HK-2 (cell line): ENCODE results near the gene CCDC92.

Source experiments
- DNase-seq: peaks from one replicate; pipeline ENCODE4 v3.0.0-alpha.2; 2018; ENCODE audit not compliant: unreplicated experiment

The CCDC92 gene

DNA sequence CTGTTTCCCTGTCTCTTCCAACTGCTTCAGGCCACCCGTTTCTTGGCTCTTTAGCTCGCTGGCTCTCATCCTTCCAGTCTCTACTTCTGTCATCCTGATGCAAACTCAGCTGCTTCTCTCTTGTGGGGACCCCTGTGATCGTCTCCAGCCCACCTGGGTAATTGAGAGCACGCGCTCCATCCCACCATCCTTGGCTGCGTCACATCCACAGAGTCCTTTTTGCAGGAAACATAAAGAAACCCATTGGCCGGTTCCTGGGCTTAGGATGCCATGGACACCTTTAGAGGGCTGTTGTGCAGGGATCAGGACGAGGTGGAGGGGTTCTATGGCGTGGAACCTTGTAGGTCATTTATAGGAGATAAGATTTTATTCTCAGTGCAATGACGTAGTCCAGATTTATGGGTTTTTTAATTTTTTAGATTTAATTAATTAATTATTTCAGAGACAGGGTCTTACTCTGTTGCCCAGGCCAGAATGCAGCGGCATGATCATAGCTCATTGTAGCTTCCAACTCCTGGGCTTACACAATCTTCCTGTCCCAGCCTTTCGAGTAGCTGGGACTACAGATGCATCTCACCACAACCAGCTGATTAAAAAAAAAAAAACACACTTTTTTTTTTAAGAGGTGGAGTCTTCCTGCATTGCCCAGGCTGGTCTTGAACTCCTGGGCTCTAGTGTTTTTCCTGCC lies 82.6 kb downstream of the CCDC92 start:
- no peak for DNase-seq

DNA sequence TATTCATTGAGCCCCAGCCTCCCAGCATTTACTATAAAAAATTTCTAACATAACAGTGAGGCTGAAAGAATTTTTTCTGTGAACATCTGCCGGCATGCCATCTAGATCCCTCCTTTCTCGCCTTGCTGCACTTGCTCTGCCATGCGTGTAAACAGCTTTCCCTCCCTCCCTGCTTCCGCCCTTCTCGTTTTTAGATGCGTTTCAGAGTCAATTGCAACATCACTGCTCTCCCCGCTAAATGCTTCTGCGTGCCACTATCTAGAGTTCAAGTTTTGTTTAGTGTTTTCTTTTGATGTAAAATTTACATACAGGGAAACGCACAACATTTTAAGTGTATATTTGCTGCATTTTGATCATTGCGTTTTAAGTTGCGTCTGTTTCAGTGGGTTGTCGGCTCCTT lies 83.6 kb downstream of the CCDC92 start:
- DNase-seq = no peak

DNA sequence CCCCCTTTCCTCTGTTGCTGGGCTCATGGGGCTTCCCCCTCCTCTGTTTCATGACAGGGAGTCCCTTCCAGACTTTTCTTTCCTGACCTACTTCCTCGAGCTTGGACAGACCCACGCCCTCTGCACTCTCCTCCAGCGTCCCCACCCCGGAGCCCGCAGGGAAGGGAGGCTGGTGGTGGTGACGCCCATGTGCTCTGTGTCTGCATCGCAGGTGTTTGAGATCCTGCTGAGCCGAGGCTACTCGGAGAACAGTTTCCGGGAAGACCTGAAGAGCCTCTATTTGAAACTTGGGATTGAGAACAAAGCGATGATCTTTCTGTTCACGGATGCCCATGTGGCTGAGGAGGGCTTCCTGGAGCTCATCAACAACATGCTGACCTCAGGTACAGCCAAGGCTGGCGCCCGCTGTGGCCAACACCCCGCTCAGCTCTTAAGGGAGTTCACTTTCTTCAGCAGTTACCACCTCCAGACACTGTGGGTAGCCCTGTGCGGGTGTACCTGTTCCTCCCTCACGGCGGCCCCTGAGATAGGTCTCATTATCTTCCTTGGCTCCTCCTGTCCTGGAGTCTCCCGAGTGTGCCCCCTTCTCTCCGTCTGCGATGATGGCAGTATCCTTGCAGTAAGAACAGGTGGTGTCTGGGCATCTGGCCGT lies 85.6 kb downstream of the CCDC92 start:
- no peak for DNase-seq

DNA sequence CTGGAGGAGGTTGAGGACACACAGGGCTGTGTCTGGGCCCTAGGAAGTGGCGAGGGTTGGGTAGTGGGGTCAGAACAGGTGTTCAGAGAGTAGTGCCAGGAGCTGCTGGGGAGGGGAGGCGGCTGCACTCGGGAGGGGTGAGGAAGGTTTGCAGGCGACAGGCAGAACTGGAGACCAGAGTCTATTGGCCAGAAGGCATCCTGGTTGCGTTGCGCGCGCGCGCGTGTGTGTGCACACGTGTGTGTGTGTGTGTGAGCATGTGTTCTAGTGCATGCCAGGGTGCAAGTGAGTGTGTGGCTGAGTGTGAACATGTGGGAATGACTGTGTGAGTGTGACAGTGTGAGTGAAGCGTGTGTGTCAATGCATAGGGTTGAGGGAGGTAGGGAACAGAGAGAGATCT lies 86.4 kb downstream of the CCDC92 start:
- no peak for DNase-seq
